Endothelial cell of umbilical vein (primary cell): ENCODE measurements around the gene RTKN2. TPM values are rescaled to one million over a fixed set of nuclear protein-coding genes. Genes with fewer than 3 reads are reported as not detected.

Experiments
- BruUV-seq: library from RNA; stranded (reverse); fragments of 400-500 nt; replicated peaks from 2 replicates; lab custom pipeline; 2021; lab: Mats Ljungman, UMichigan
- CTCF ChIA-PET: fragments of 300-600, 350-600 bp; sonication (Branson Sonifier 250); formaldehyde crosslinking; loops from one replicate; lab custom pipeline; 2021; ENCODE audit warnings: antibody characterized with exemption, inconsistent platforms; lab: Charles Lee
- POLR2A ChIA-PET: fragments of 300-600, 350-600 bp; sonication (Branson Sonifier 250); formaldehyde crosslinking; loops from one replicate; lab custom pipeline; 2021; ENCODE audit warnings: antibody characterized with exemption, inconsistent platforms; lab: Charles Lee
- DNase-seq: peaks from one replicate; pipeline ENCODE4 v3.0.0-alpha.2; 2011; ENCODE audit warnings: low read depth, low spot score
- FAIRE-seq: peaks from 2 replicates; lab custom pipeline; 2011; peaks lifted over from hg19 to GRCh38; lab: Jason Lieb, UNC
- H2AFZ ChIP-seq: 2 replicates; pipeline ENCODE4 v1.6.0; 2012; ENCODE audit warnings: low read depth, low read length, control low read depth, inconsistent platforms
- H3K27ac ChIP-seq: 2 replicates; pipeline ENCODE4 v1.5.1; 2011; ENCODE audit warnings: low read depth, mild to moderate bottlenecking, control low read depth, low read length, moderate library complexity; ENCODE audit not compliant: insufficient read depth
- H3K27me3 ChIP-seq, 2 experiments: 2 replicates each; pipeline versions ENCODE4 v1.6.0 to v1.6.1; 2011; ENCODE audit warnings: low read length in 2 of 2, mixed read lengths in 1 of 2; ENCODE audit not compliant: control insufficient read depth in 2 of 2, insufficient read depth in 2 of 2
- H3K36me3 ChIP-seq, 2 experiments: 2 replicates in 1 of 2; 3 replicates in 1 of 2; pipeline ENCODE4 v1.5.1; 2011; ENCODE audit warnings: low read length in 2 of 2, mild to moderate bottlenecking in 1 of 2, moderate library complexity in 1 of 2; ENCODE audit not compliant: control insufficient read depth in 2 of 2, insufficient read depth in 2 of 2; ENCODE audit errors: extremely low read depth in 1 of 2
- H3K4me1 ChIP-seq: 3 replicates; pipeline ENCODE4 v1.5.1; 2011; ENCODE audit warnings: mild to moderate bottlenecking, low read length; ENCODE audit not compliant: control insufficient read depth, insufficient read depth; ENCODE audit errors: extremely low read depth
- H3K4me2 ChIP-seq: 2 replicates; pipeline ENCODE4 v1.6.1; 2011; ENCODE audit warnings: low read length, control low read depth, mixed read lengths; ENCODE audit not compliant: insufficient read depth
- H3K4me3 ChIP-seq, 3 experiments: fragments of 200-600 bp in 1 of 3; sonication (generic), shearing (Covaris generic) in 1 of 3; replicated peaks in 1 of 3; 2 replicates each; pipeline ENCODE4 v1.5.1; 2011 to 2016; ENCODE audit warnings: control low read depth in 3 of 3, low read length in 3 of 3, mild to moderate bottlenecking in 2 of 3, inconsistent platforms in 1 of 3, low read depth in 1 of 3, moderate library complexity in 1 of 3; ENCODE audit not compliant: insufficient read depth in 1 of 3
- H3K79me2 ChIP-seq: 2 replicates; pipeline ENCODE4 v1.6.0; 2012; ENCODE audit warnings: low read length, inconsistent platforms; ENCODE audit not compliant: control insufficient read depth, insufficient read depth
- H3K9ac ChIP-seq: replicated peaks from 2 replicates; pipeline ENCODE3; 2011; ENCODE audit warnings: low read length, control low read depth; ENCODE audit not compliant: insufficient read depth; ENCODE audit errors: extremely low read depth
- H3K9me1 ChIP-seq: replicated peaks from 3 replicates; pipeline ENCODE4 v1.6.0; 2011; ENCODE audit warnings: mild to moderate bottlenecking, low read length; ENCODE audit not compliant: control insufficient read depth, insufficient read depth; ENCODE audit errors: extremely low read depth
- H3K9me3 ChIP-seq: replicated peaks from 2 replicates; pipeline ENCODE4 v1.5.1; 2012; ENCODE audit warnings: low read length, inconsistent platforms; ENCODE audit not compliant: control insufficient read depth, insufficient read depth
- H4K20me1 ChIP-seq: replicated peaks from 2 replicates; pipeline ENCODE3; 2011; ENCODE audit warnings: mild to moderate bottlenecking, low read length; ENCODE audit not compliant: control insufficient read depth, insufficient read depth; ENCODE audit errors: extremely low read depth
- CTCF ChIP-seq, 2 donors: IDR thresholded peaks; 1 replicate in 1 of 2; 2 replicates in 1 of 2; pipeline ENCODE4 v1.5.1; 2011; ENCODE audit warnings: low read length in 2 of 2, mild to moderate bottlenecking in 2 of 2, moderate library complexity in 2 of 2, control low read depth in 1 of 2, inconsistent platforms in 1 of 2, low read depth in 1 of 2; ENCODE audit not compliant: insufficient read depth in 1 of 2; ENCODE audit errors: extremely low read depth in 1 of 2
- EZH2 ChIP-seq: IDR thresholded peaks from 2 replicates; pipeline ENCODE4 v1.6.1; 2012; ENCODE audit warnings: borderline replicate concordance, low read depth, mild to moderate bottlenecking, moderate library complexity, low read length, inconsistent platforms; ENCODE audit not compliant: severe bottlenecking
- FOS ChIP-seq: IDR thresholded peaks from 2 replicates; pipeline ENCODE4 v1.6.1; 2011; ENCODE audit warnings: mild to moderate bottlenecking, low read length, moderate library complexity, borderline replicate concordance; ENCODE audit not compliant: insufficient read depth
- GATA2 ChIP-seq: IDR thresholded peaks from 2 replicates; pipeline ENCODE4 v1.7.0; 2011; ENCODE audit warnings: low read depth, mild to moderate bottlenecking, moderate library complexity, mixed read lengths, low read length; ENCODE audit not compliant: insufficient read length, insufficient read depth
- JUN ChIP-seq: IDR thresholded peaks from 2 replicates; pipeline ENCODE4 v1.6.1; 2011; ENCODE audit warnings: borderline replicate concordance, low read depth; ENCODE audit not compliant: insufficient read length, insufficient read depth
- MYC ChIP-seq: IDR thresholded peaks from one replicate; pipeline ENCODE4 v1.6.1; 2011; ENCODE audit warnings: mild to moderate bottlenecking, low read depth, low read length
- POLR2A ChIP-seq: IDR thresholded peaks from 2 replicates; pipeline ENCODE4 v1.6.1; 2012; ENCODE audit warnings: low read depth, mild to moderate bottlenecking, control low read depth, low read length
- POLR2AphosphoS5 ChIP-seq: IDR thresholded peaks from 2 replicates; pipeline ENCODE4 v1.6.1; 2012; ENCODE audit warnings: low read depth, mild to moderate bottlenecking, control low read depth, low read length, moderate library complexity; ENCODE audit not compliant: insufficient read depth
- dilution Hi-C: fragments of 300-500 bp; cut with MboI; formaldehyde crosslinking; loops from one replicate; pipeline ENCODE4 v1.15.0; 2019; ENCODE audit warnings: low sequenced_read_pairs; ENCODE audit not compliant: extremely low pct_ligation_motif_present
- intact Hi-C: fragments of 100-400 bp; cut with micrococcal nuclease; formaldehyde crosslinking; loops from one replicate; pipeline ENCODE4 v1.10.0; 2022
- polyA plus RNA-seq, 4 experiments: library from polyadenylated mRNA; depleted of rRNA in 3 of 4; stranded (reverse) in 3 of 4; unstranded in 1 of 4; fragments of >200 nt; gene quantifications; 2 replicates each; pipeline versions ENCODE4 v1.2.1 to v1.2.3, GENCODE V29; 2011 to 2012; ENCODE audit warnings: missing spikeins in 1 of 4
- total RNA-seq: library from RNA; stranded (reverse); gene quantifications from 2 replicates; pipeline ENCODE4 v1.2.3, GENCODE V29; 2021
- TF ChIP-seq, protein P1 (sequence below): IDR thresholded peaks from 2 replicates; pipeline ENCODE4 v1.6.1; 2011; ENCODE audit not compliant: insufficient read depth, insufficient read length

Gene RTKN2
- total and polyA plus RNA-seq, 2 donors (not counting 3 experiments of a cell fraction or from before 2014, with no cell fraction given): 0.65 to 4.8 TPM

DNA sequence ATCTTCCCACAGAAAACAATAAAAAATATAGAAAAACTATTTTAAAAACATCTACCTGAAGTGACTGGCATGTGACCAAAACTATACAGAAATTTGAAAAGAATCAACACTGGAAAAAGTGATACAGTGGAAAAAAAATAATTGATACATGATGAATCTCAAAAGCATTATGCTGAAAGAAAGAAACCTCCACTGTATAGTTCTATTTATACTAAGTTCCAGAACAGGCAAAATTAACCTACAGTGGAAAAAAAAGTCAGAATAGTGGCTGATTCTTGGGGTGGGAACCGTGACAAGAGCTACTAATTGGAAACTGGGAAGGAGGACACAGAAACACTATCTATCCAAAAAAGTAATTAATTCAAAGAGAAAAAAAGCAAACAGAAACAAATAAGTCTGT lies 14.9 kb downstream of the RTKN2 start:
- dilution Hi-C loops (no loop called here), intact Hi-C loops (no loop called here)
- no peaks in the 10 kb centered on the region for H3K79me2 ChIP-seq
- H3K9me3 ChIP-seq: no peaks in the 10 kb centered on the region
- no TSS peak for BruUV-seq
- no peak overlapping the region for H3K4me2 ChIP-seq
- H3K4me3 ChIP-seq: no peak overlapping the region
- TF ChIP-seq GATA2 (no peak), POLR2AphosphoS5 (no peak), JUN (no peak), EZH2 (no peak), MYC (no peak), POLR2A (no peak), FOS (no peak), CTCF (IDR thresholded peaks at IDR 0.05; ENCODE audit: extremely low read depth in 1 of 2, insufficient read depth in 1 of 2, low read depth in 1 of 2, low read length in 2 of 2) (no peak)
- TF ChIP-seq, protein P1, sequence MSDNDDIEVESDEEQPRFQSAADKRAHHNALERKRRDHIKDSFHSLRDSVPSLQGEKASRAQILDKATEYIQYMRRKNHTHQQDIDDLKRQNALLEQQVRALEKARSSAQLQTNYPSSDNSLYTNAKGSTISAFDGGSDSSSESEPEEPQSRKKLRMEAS: no peak
- no peaks in the 10 kb centered on the region for H4K20me1 ChIP-seq
- no peak overlapping the region for H2AFZ ChIP-seq
- no peaks in the 10 kb centered on the region for H3K9me1 ChIP-seq
- H3K27me3 ChIP-seq: no peaks in the 10 kb centered on the region
- no peak for DNase-seq
- no peak for FAIRE-seq
- no peaks in the 10 kb centered on the region for H3K36me3 ChIP-seq
- H3K27ac ChIP-seq: no peak overlapping the region
- H3K9ac ChIP-seq: no peak overlapping the region
- peaks cover 3% of the 10 kb centered on the region for H3K4me1 ChIP-seq
- POLR2A ChIA-PET: no interaction called here
- CTCF ChIA-PET: interaction anchor here (0.6 to 1.6 kb wide), 4 partner anchors 11 to 182 kb away, joined by 3 to 6 read pairs (median 4); no protein-coding TSS in a partner anchor
